HG03460 (cell line): ENCODE measurements around the gene FOXJ2.
"Not testable (repeated sequence)": the region's sequence is repeated elsewhere in the genome, so short reads cannot be mapped to it uniquely, and the experiment has no call there.

Experiments used
- ATAC-seq: cut with Tn5 transposase; IDR thresholded peaks from one replicate; pipeline ENCODE4 v1.9.1; 2021; ENCODE audit not compliant: unreplicated experiment

FOXJ2 gene

GRCh38 chr12:8058506-8058905 lies 26.0 kb downstream of the FOXJ2 start:
- no peak for ATAC-seq

DNA sequence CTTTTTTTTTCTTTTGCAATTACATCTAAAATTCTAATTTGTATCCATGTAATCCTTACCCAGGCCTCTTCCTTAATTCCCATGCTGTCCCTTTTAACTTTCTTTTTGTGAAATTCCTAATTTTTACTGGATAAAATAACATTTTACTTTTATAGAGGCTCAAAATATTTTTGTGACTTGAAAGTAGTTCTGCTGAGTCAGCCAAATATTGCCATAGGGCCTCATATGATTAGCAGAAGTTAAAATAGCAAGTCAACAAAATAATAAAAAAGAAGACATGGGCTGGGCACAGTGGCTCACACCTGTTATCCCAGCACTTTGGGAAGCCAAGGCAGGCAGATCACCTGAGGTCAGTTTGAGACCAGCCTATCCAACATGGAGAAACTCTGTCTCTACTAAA lies 31.6 kb downstream of the FOXJ2 start:
- no peak for ATAC-seq

- ATAC-seq = no peak
These were observed 33.6 kb downstream of the FOXJ2 start, which contains the start of gene C3AR1 for GRCh38 chr12:8065991-8066594. Gene C3AR1, minus strand, starts transcription at chr12:8066359. Its CDS starts 6,174 bp downstream, at chr12:8060185.

DNA sequence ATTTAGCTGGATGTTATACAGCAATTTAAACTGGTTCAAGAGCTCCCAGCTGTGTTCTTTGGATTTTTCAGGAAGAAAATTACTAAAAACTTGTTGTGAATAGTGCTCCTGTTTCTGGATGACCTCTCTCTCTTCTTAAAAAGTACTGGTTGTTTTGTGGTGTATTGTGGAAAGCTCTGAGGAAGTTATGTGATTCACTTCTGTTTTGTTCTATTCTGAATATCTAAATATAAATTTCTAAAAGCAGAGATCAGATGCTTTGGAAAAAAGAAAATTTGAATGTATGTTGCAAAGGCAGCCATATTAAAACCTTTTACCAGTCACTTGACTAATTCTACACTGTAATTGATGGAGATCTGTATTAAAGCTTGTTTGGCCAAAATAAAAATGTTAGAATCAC lies 37.1 kb downstream of the FOXJ2 start:
- no peak for ATAC-seq

DNA sequence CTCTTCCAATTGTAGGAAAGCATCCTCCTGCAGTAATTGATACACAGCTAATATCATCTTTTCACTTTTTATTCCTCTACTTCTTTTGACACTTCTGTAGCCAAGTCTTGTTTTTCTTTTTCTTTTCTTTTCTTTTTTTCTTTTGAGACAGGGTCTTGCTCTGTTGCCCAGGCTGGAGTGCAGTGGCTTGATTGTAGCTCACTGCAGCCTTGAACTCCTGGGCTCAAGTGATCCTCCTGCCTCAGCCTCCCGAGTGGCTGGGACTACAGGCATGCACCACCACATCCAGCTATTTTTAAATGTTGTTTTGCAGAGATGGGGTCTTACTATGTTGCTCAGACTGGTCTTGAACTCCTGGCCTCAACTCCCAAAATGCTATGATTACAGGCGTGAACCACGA lies 39.3 kb downstream of the FOXJ2 start:
- ATAC-seq = not testable (repeated sequence)

DNA sequence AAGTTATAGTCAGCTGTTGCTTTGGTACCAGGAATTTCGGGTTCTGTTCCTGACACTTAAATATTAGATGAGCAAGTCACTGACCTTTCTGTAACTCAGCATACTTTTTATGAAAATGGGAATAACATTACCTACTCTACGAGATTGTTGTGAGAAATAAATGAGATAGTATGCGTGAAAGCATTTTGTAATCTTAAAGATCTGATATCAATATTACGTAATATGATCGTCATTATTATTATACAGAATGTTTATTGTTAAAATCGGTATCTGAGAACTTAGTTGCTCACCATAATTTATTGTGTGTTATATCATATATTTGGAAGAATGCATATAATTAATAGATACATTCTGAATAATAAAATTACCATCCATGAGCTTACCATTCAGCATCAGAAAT lies 43.4 kb downstream of the FOXJ2 start:
- no peak for ATAC-seq

DNA sequence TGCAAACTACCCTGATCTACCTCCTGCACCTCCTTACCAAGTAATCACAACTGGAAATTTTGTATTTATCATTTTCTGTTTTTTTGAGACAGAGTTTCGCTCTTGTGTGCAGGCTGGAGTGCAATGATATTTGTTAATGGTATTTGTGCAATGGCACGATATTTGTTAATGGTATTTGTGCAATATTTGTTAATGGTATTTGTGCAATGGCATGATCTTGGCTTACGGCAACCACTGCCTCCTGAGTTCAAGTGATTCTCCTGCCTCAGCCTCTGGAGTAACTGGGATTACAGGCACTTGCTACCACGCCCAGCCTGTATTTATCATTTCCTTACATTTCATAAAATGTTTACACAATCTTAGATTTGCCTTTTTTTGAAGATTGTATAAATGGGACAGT lies 43.9 kb downstream of the FOXJ2 start:
- no peak for ATAC-seq

- ATAC-seq = no peak
These were observed 44.7 kb downstream of the FOXJ2 start for GRCh38 chr12:8077207-8077606.

- no peak for ATAC-seq
These were observed 45.9 kb downstream of the FOXJ2 start for GRCh38 chr12:8078398-8078797.

DNA sequence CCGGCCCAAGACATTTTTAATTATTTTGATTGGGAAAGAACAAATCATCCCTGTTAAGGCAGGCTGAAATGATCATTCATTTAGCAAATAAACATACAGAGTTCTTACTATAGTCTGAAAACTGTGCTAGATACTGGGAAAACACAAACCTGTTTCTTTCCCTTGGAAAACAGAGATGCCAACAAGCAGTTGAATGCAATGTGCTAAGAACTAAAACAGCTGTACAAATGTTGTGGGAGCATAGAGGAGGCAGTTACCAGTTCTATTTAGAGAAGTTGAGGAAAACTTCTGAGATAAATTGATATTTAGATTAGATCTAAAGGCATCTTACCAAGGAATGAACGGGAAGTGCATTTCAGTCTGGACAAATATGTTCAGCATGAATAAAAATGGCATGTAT lies 46.4 kb downstream of the FOXJ2 start:
- ATAC-seq = no peak

GRCh38 chr12:8080120-8080519 lies 47.6 kb downstream of the FOXJ2 start:
- ATAC-seq = no peak

DNA sequence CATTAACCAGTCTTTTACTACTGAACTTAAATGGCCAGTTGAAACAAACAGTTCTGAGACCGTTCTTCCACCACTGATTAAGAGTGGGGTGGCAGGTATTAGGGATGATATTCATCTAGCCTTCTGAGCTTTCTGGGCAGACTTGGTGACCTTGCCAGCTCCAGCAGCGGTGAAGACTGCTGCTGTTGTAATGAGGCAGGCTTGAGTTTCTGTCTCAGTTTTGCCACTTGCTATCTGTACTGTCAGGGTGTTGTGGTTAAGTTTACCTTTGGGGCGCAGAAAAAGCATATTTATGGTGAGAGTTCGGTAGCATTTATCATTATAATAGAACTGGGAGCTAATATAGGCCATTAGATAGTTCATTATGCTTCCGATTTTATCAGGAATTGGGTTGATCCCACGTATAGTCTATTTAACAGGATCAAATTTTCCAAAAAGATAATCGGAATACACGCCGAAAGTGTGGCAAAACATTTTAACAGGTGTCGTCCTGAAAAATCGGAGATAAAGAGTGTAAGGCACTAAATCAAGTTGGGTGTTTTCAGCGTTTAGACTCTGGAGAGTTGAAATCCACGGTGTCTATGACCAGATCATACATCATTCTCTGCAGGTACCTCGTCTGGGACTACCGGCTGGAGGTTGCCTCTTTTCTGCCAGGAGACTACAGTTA lies 48.9 kb downstream of the FOXJ2 start:
- ATAC-seq = no peak

DNA sequence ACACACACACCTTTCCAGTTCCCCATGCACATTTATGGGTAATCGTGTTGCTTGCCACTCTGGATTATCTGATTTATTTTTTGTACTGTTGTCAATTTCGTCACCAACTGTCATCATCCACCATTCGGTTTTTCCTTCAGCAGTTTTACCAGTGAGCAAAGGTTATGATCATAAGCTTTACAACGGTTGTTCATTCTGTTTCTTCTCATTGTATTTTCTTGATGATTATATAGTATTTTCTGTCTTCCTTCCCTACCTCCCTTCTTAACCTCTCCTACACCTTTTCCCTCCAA lies 50.2 kb downstream of the FOXJ2 start:
- no peak for ATAC-seq

DNA sequence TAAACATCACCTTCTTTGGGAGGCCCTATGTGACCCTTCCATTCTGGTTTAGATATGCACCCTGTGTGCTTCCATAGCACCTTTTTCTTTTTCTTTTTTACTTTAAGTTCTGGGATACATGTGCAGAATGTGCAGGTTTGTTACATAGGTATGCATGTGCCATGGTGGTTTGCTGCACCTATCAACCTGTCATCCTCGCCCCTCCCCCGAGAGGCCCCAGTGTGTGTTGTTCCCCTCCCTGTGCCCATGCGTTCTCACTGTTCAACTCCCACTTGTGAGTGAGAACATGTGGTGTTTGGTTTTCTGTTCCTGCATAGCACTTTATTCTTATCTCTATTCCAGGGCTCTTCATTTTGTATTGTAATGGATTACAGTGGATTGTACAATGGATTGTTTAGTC lies 51.8 kb downstream of the FOXJ2 start:
- ATAC-seq = not testable (repeated sequence)

GRCh38 chr12:8087666-8088065 lies 55.1 kb downstream of the FOXJ2 start:
- ATAC-seq = no peak

GRCh38 chr12:8088574-8088973 lies 56.1 kb downstream of the FOXJ2 start:
- peak; percentile 76 for ATAC-seq

DNA sequence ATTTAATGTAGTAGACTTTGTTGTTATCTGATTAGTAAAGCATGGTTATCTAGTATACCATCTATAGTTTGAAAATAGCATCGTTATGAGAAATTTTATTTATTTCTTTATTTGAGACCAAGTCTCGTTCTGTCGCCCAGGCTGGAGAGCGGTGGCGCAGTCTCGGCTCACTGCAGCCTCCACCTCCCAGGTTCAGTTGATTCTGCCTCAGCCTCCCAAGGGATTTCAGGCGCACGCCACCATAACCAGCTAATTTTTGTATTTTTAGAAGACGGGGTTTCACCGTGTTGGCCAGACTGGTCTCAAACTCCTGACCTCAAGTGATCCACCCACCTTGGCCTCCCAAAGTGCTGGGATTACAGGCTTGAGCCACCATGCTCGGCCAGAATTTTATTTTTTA lies 56.8 kb downstream of the FOXJ2 start:
- not testable (repeated sequence) for ATAC-seq

DNA sequence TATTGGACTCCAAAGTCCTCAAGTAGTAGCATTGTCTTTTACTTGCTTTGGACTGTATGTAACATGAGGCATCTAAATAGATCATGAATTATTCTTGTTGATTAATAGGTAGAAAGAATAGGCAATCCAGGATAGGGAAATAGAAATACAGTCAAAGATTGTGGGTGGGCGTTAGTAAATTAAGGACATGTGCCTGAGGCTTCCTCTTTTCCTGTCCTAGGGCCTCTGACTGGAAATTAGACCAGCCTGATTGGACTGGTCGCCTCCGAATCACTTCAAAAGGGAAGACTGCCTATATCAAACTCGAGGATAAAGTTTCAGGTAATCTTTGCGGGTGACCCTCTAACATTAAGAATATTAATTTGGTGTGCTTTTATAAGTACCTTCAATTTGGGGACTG lies 57.2 kb downstream of the FOXJ2 start:
- no peak for ATAC-seq

GRCh38 chr12:8093291-8093690 lies 60.8 kb downstream of the FOXJ2 start:
- no peak for ATAC-seq

DNA sequence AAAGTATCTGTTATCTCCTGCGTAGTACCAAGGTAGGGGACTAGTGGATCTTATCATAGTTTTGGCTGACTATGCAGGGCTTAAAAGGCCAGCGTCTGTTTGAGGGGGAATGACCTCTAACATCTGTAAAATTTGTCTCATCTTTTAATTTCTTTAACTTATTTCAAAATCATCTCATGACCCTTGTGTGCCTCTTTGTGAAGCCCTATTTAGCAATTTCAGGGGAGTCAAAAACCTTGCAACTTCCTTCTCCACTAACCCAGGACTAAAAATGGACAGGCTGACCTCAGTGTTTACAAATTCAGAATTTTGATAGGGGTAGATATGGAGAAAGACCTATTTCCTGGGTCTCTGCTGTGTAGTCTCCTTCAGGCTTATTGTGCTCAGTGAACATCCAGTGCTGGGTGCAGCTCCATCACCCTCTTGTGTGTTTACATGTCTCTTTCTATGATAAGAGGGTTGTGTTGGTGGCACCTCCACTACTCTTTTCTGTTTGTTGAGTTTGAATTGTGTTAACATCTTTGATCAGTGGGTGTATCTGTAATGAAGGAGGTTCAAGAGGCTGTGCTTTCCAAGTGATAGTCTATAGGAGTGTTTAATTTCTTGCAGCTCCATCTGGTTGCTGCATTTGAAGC lies 63.9 kb downstream of the FOXJ2 start:
- no peak for ATAC-seq

GRCh38 chr12:8099235-8099634 lies 66.7 kb downstream of the FOXJ2 start:
- no peak for ATAC-seq
